Thyroid gland (tissue), 4 donors: ENCODE results near the gene AURKAIP1. TPM values are rescaled to one million over a fixed set of nuclear protein-coding genes. Genes with fewer than 3 reads are reported as not detected.
"Not testable (repeated sequence)": the region's sequence is repeated elsewhere in the genome, so short reads cannot be mapped to it uniquely, and the experiment has no call there.

Experiments
- DNase-seq, 2 donors: peaks; one replicate each; pipeline ENCODE4 v3.0.0-alpha.2; 2019
- H3K27ac ChIP-seq, 3 donors: fragments of 200-600 bp; sonication (generic); 1 replicate in 2 of 3; 2 replicates in 1 of 3; pipeline ENCODE4 v1.5.1; 2016 to 2019; ENCODE audit warnings: mild to moderate bottlenecking in 1 of 3, moderate library complexity in 1 of 3
- H3K27me3 ChIP-seq: fragments of 200-600 bp; sonication (generic); one replicate; pipeline ENCODE4 v1.5.1; 2019
- H3K36me3 ChIP-seq, 2 donors: fragments of 200-600 bp; sonication (generic); one replicate each; pipeline ENCODE4 v1.5.1; 2016 to 2019
- H3K4me1 ChIP-seq, 2 donors: fragments of 200-600 bp; sonication (generic); one replicate each; pipeline ENCODE4 v1.5.1; 2017 to 2019
- H3K4me3 ChIP-seq, 3 donors: fragments of 200-600 bp; sonication (generic); replicated peaks in 1 of 3; 1 replicate in 2 of 3; 2 replicates in 1 of 3; pipeline ENCODE4 v1.5.1; 2016; ENCODE audit warnings: mild to moderate bottlenecking in 1 of 3
- H3K9me3 ChIP-seq: fragments of 200-600 bp; sonication (generic); one replicate; pipeline ENCODE4 v1.5.1; 2017
- POLR2A ChIP-seq, 2 donors: fragments of 450-650 bp; IDR thresholded peaks; one replicate each; pipeline ENCODE4 v1.6.1; 2017; ENCODE audit warnings: antibody characterized with exemption in 2 of 2, mild to moderate bottlenecking in 2 of 2, moderate library complexity in 1 of 2
- WGBS, 2 donors: methylation state at CpG; one replicate each; pipeline ENCODE4 v1.1.5; 2017; 5-methylcytosine and 5-hydroxymethylcytosine counted together
- intact Hi-C: fragments of 100-400 bp; cut with DNase I; formaldehyde crosslinking; loops from one replicate; pipeline ENCODE4 v1.15.1; 2023
- total RNA-seq, 4 donors: library from RNA; depleted of rRNA; stranded (reverse); fragments of >200 nt; gene quantifications; one replicate each; pipeline ENCODE4 v1.2.3, GENCODE V29; 2016
- TF ChIP-seq, protein P1 (sequence below), 6 experiments: fragments of 200-600 bp in 3 of 6; fragments of 450-650 bp in 3 of 6; sonication (generic) in 3 of 6; IDR thresholded peaks; one replicate each; pipeline ENCODE4 v1.5.1; 2016 to 2019; ENCODE audit warnings: antibody characterized with exemption in 6 of 6, mild to moderate bottlenecking in 2 of 6, inconsistent platforms in 1 of 6, moderate library complexity in 1 of 6

The AURKAIP1 gene
- total RNA-seq, 4 donors from 2014 or later = 73.8 to 198 (median 105) TPM

DNA sequence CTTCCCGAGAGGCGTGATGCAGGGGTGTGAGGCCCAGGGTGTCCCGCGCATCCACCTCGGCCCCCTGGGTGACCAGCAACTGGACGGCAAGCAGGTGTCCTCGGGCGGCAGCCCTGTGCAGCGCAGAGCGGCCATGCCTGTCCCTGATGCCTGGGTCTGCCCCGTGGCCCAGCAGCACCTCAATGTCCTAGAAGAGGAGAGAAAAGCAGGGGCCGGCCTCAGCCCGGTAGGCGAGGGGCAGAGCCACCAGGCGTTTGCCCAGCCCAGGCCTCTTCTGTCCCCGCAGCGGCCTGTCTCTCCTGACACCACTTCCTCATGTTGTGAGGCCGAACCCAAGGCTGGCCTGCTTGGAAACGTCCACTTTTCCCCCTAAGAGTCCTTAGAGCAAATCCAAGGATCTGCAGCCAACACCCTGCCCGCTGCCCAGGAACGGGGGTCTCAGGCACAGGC, 44.4 kb upstream of the AURKAIP1 start:
- Histone ChIP-seq H3K9me3 (no peaks in the 10 kb centered on the region), H3K27ac (peak overlapping the region in 1 of 3 donors; percentile 38), H3K27me3 (no peaks in the 10 kb centered on the region), H3K4me1 (peaks cover 0 to 6% of the 10 kb centered on the region in 2 donors), H3K4me3 (no peak overlapping the region), H3K36me3 (no peaks in the 10 kb centered on the region)
- 89 to 90% methylated on average over 16 to 20 of the region's 21 CpGs for WGBS, 2 donors
- no peak for DNase-seq
- no peak for TF ChIP-seq POLR2A (IDR thresholded peaks at IDR 0.05)
- TF ChIP-seq, protein P1, sequence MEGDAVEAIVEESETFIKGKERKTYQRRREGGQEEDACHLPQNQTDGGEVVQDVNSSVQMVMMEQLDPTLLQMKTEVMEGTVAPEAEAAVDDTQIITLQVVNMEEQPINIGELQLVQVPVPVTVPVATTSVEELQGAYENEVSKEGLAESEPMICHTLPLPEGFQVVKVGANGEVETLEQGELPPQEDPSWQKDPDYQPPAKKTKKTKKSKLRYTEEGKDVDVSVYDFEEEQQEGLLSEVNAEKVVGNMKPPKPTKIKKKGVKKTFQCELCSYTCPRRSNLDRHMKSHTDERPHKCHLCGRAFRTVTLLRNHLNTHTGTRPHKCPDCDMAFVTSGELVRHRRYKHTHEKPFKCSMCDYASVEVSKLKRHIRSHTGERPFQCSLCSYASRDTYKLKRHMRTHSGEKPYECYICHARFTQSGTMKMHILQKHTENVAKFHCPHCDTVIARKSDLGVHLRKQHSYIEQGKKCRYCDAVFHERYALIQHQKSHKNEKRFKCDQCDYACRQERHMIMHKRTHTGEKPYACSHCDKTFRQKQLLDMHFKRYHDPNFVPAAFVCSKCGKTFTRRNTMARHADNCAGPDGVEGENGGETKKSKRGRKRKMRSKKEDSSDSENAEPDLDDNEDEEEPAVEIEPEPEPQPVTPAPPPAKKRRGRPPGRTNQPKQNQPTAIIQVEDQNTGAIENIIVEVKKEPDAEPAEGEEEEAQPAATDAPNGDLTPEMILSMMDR (IDR thresholded peaks at IDR 0.05) = no peak
- intact Hi-C loops = no loop called here

DNA sequence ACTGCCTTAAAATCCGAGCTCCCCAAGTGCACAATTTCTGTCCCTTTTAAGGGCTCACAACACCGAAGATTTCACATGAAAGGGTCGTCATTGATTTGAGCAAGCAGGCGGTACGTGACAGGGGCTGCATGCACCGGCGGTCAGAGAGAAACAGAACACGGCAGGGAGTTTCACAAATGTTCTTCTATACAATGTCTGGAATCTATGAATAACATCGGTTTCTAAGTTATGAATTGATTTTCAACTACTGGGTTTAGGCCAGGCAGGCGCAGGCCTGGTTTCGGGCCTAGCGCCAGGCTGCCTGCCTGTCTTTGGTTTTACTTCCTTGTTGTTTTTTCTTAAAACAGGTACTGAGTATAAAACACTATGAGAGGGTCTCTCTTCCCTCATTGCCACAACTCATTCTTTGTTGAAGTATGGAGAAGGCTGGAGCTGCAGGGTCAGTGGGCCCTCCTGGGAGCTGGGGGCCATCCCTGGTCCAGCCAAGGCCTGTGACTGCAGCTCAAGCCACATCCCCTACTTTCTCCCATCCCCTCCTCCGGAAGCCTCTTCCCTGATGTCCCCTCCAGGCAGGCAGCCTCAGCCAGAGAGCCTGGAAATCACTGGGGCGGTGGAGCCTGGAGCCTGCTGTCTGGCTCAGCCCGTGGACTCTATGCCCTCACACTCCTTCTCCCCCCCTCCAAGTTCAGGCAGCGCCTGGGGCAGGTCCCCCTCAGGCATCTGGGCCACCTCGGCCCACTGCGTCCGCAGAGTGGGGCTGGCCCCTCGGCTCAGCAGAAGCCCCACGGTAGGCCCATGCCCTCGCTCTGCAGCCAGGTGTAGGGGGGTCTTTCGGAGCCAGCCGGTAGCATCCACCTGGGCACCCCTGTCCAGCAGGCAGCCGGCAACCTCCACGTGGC, 43.7 kb upstream of the AURKAIP1 start:
- H3K27ac ChIP-seq = peak overlapping the region in 1 of 3 donors; percentile 38
- H3K27me3 ChIP-seq = no peaks in the 10 kb centered on the region
- H3K9me3 ChIP-seq = no peaks in the 10 kb centered on the region
- TF ChIP-seq, protein P1 (IDR thresholded peaks at IDR 0.05) = no peak
- intact Hi-C loops = no loop called here
- no peak overlapping the region for H3K4me3 ChIP-seq
- peaks cover 0 to 6% of the 10 kb centered on the region in 2 donors for H3K4me1 ChIP-seq
- no peak for DNase-seq
- WGBS, 2 donors = 90 to 92% methylated on average over 16 to 20 of the region's 26 CpGs
- H3K36me3 ChIP-seq = no peaks in the 10 kb centered on the region

DNA sequence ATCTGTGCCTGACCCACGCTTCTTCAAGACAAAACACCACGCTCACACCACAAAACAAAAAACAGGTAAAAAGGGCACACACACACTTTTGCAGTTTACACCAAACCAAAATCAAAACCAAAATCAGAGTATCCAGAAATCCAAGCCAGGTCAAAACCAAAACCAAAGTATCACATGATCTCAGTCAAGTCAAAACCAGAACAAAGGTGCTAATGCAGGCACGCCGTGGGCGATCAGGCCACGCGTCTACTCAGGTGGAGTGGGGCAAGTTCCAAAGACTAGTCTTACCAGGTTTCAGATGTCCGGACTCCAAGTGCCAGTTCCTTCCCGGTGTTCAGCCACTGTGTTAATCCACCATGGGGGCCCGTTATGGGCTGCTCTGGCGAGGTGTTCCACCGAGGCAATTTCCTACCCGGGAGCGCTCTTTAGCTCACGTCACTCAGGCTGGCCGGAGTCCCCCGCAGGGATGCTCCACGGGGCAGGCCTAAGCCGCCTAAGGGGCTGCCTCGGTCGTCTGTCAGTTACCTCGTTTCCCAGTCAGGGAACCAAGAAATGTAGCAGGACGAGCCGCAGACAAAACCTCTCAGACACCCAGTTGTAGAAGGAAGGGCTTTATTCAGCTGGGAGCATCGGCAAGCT, 42.9 kb upstream of the AURKAIP1 start:
- H3K4me3 ChIP-seq, DNase-seq, intact Hi-C loops, H3K4me1 ChIP-seq, H3K9me3 ChIP-seq, H3K27ac ChIP-seq, H3K36me3 ChIP-seq, H3K27me3 ChIP-seq: not testable (repeated sequence)
- WGBS, 2 donors = 82% methylated on average over 25 of the region's 25 CpGs

DNA sequence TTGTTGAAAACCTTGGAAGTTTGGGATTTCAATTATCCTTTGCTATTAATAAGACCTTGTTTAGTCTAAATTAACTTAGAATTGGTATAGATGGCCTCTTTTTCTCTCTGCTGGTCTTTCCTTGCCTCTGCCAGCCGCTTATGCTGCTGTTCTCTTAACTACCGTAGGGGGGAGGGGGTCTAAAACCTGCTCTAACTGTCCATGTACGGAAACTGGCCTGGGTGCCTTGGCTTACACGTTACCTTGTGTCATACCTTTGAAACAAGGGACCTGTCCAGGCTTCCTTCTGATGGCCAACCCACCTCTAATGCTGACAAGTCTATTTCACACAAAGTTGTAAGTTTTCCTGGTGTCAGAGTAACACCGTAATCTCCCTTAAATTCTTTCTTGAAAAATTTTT, 42.4 kb upstream of the AURKAIP1 start:
- intact Hi-C loops, H3K4me1 ChIP-seq, DNase-seq, H3K27me3 ChIP-seq, H3K27ac ChIP-seq, H3K36me3 ChIP-seq, H3K9me3 ChIP-seq, H3K4me3 ChIP-seq: not testable (repeated sequence)
- 74 to 77% methylated on average over 5 of the region's 5 CpGs for WGBS, 2 donors

DNA sequence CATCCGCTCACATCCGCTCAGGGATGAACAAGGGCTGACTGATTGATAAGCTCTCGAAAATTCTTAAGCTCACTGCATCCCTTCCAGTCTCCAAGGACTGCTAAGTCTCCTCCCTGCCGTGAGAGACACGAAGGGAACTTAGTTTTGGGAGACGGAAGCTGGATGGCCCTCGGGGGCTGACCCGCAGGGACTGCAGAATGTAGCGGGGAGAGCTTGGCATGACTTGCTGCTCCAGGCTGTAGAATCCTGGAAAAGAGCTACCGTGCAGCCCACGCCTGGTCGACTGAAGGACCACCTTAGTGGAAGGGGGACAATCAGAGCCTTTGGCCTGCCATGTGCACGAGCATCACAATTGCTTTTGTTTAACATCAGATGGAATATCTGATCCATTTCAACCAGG, 40.7 kb upstream of the AURKAIP1 start:
- TF ChIP-seq, protein P1 (IDR thresholded peaks at IDR 0.05) = no peak
- no peak for TF ChIP-seq POLR2A (IDR thresholded peaks at IDR 0.05)
- Histone ChIP-seq H3K9me3 (no peaks in the 10 kb centered on the region), H3K4me1 (peaks cover 0 to 5% of the 10 kb centered on the region in 2 donors), H3K36me3 (no peaks in the 10 kb centered on the region), H3K27me3 (no peaks in the 10 kb centered on the region), H3K4me3 (no peak overlapping the region), H3K27ac (no peak overlapping the region)
- 68 to 77% methylated on average over 13 of the region's 13 CpGs for WGBS, 2 donors
- intact Hi-C loops = no loop called here
- DNase-seq = no peak

DNA sequence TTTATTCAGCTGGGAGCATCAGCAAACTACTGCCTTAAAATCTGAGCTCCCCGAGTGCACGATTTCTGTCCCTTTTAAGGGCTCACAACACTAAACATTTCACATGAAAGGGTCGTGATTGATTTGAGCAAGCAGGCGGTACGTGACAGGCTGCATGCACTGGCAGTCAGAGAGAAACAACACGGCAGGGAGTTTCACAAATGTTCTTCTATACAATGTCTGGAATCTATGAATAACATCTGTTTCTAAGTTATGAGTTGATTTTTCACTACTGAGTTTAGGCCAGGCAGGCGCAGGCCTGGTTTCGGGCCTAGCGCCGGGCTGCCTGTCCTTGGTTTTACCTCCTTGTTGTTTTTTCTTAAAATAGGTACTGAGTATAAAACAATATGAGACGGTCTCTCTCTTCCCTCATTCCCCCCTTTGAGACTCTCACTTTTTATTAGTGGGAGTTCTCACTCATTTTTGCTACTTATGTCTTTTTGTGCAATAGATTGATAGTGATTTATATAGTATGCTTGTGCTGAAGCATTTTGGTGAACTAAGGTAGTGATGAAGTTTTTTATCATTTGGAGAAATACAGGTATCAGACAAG, 37.4 kb upstream of the AURKAIP1 start:
- intact Hi-C loops, H3K27ac ChIP-seq, H3K27me3 ChIP-seq, H3K4me3 ChIP-seq, DNase-seq, H3K9me3 ChIP-seq, H3K36me3 ChIP-seq: not testable (repeated sequence)
- peaks cover 12 to 15% of the 10 kb centered on the region in 2 donors for H3K4me1 ChIP-seq
- WGBS, 2 donors = 92 to 95% methylated on average over 11 of the region's 11 CpGs
